ENCODE data around the gene BPIFB6. TPM values are rescaled to one million over a fixed set of nuclear protein-coding genes. Genes with fewer than 3 reads are reported as not detected.

BPIFB6 gene
- total RNA-seq, 1 donor from 2014 or later, result not detected

- H3K27ac Mint-ChIP-seq (ENCODE audit: unreplicated experiment), result no peak overlapping the region
- H3K9me3 Mint-ChIP-seq (ENCODE audit: low read depth), result peaks cover 20% of the 10 kb centered on the region
- no peak for DNase-seq (ENCODE audit: low spot score)
- TF ChIP-seq CTCF (IDR thresholded peaks at IDR 0.05), result no peak
- H3K27me3 Mint-ChIP-seq (ENCODE audit: low read depth), result peaks cover 5% of the 10 kb centered on the region
- no peak overlapping the region for H3K4me3 Mint-ChIP-seq (ENCODE audit: unreplicated experiment)
- no peaks in the 10 kb centered on the region for H3K4me1 Mint-ChIP-seq (ENCODE audit: low read depth)
- H3K36me3 Mint-ChIP-seq (ENCODE audit: low read depth), result peaks cover 8% of the 10 kb centered on the region
Measured at GRCh38 chr20:33046412-33046811, 15.0 kb downstream of the BPIFB6 start.

- no peaks in the 10 kb centered on the region for H3K4me1 Mint-ChIP-seq (ENCODE audit: low read depth)
- peaks cover 3% of the 10 kb centered on the region for H3K36me3 Mint-ChIP-seq (ENCODE audit: low read depth)
- peaks cover 26% of the 10 kb centered on the region for H3K27me3 Mint-ChIP-seq (ENCODE audit: low read depth)
- H3K27ac Mint-ChIP-seq (ENCODE audit: unreplicated experiment), result no peak overlapping the region
- no peak for TF ChIP-seq CTCF (IDR thresholded peaks at IDR 0.05)
- DNase-seq (ENCODE audit: low spot score), result no peak
- no peak overlapping the region for H3K4me3 Mint-ChIP-seq (ENCODE audit: unreplicated experiment)
- peaks cover 5% of the 10 kb centered on the region for H3K9me3 Mint-ChIP-seq (ENCODE audit: low read depth)
Measured at GRCh38 chr20:33051333-33051732, 19.9 kb downstream of the BPIFB6 start.

GRCh38 chr20:33053291-33054106, 22.1 kb downstream of the BPIFB6 start, which contains the start of gene BPIFB3:
Gene BPIFB3, plus strand, starts transcription at chr20:33053903. Its CDS starts 1,533 bp downstream, at chr20:33055436.
- peaks cover 37% of the 10 kb centered on the region for H3K27me3 Mint-ChIP-seq (ENCODE audit: low read depth)
- TF ChIP-seq CTCF (IDR thresholded peaks at IDR 0.05), result no peak
- H3K4me3 Mint-ChIP-seq (ENCODE audit: unreplicated experiment), result no peak within 1 kb of the TSS
- no peak for DNase-seq (ENCODE audit: low spot score)
- H3K9me3 Mint-ChIP-seq (ENCODE audit: low read depth), result peaks cover 3% of the 10 kb centered on the region
- no peaks in the 10 kb centered on the region for H3K4me1 Mint-ChIP-seq (ENCODE audit: low read depth)
- H3K36me3 Mint-ChIP-seq (ENCODE audit: low read depth), result peaks cover 1% of the 10 kb centered on the region
- H3K27ac Mint-ChIP-seq (ENCODE audit: unreplicated experiment), result no peak within 1 kb of the TSS

- no peak overlapping the region for H3K4me3 Mint-ChIP-seq (ENCODE audit: unreplicated experiment)
- TF ChIP-seq CTCF (IDR thresholded peaks at IDR 0.05), result no peak
- peaks cover 3% of the 10 kb centered on the region for H3K9me3 Mint-ChIP-seq (ENCODE audit: low read depth)
- H3K4me1 Mint-ChIP-seq (ENCODE audit: low read depth), result no peaks in the 10 kb centered on the region
- peaks cover 39% of the 10 kb centered on the region for H3K27me3 Mint-ChIP-seq (ENCODE audit: low read depth)
- H3K36me3 Mint-ChIP-seq (ENCODE audit: low read depth), result peaks cover 1% of the 10 kb centered on the region
- H3K27ac Mint-ChIP-seq (ENCODE audit: unreplicated experiment), result no peak overlapping the region
- DNase-seq (ENCODE audit: low spot score), result no peak
Measured at GRCh38 chr20:33054381-33054780, 22.9 kb downstream of the BPIFB6 start.

- Mint-ChIP-seq H3K4me1 (ENCODE audit: low read depth) (no peaks in the 10 kb centered on the region), H3K27me3 (ENCODE audit: low read depth) (peaks cover 39% of the 10 kb centered on the region), H3K4me3 (ENCODE audit: unreplicated experiment) (no peak overlapping the region), H3K27ac (ENCODE audit: unreplicated experiment) (no peak overlapping the region), H3K36me3 (ENCODE audit: low read depth) (peaks cover 1% of the 10 kb centered on the region), H3K9me3 (ENCODE audit: low read depth) (peaks cover 3% of the 10 kb centered on the region)
- TF ChIP-seq CTCF (IDR thresholded peaks at IDR 0.05), result no peak
- DNase-seq (ENCODE audit: low spot score), result no peak
Measured at GRCh38 chr20:33054791-33055190, 23.3 kb downstream of the BPIFB6 start.

Data from chondrocyte (in vitro differentiated cells).